Stimulated activated CD4-positive, alpha-beta T cell treated with anti-CD3 and anti-CD28 coated beads, Interleukin-2, amount 100 ng/mL, for 48 hours (primary cell): ENCODE results near the gene MND1.

Experiments
- DNase-seq, 2 donors: peaks; one replicate each; pipeline ENCODE4 v3.0.0-alpha.2; 2020

The MND1 gene

GRCh38 chr4:153347117-153347516 lies 2.6 kb downstream of the MND1 start:
- DNase-seq = no peak

- no peak for DNase-seq
Observed at GRCh38 chr4:153348006-153348405, 3.5 kb downstream of the MND1 start.

- no peak for DNase-seq
Observed at GRCh38 chr4:153349206-153349805, 4.8 kb downstream of the MND1 start.

- no peak for DNase-seq
Observed at GRCh38 chr4:153362184-153362583, 17.7 kb downstream of the MND1 start.

- DNase-seq = no peak
Observed at GRCh38 chr4:153364061-153364460, 19.6 kb downstream of the MND1 start.

GRCh38 chr4:153365003-153365402 lies 20.5 kb downstream of the MND1 start:
- DNase-seq = no peak

- DNase-seq = no peak
Observed at GRCh38 chr4:153366486-153366885, 22.0 kb downstream of the MND1 start.

- no peak for DNase-seq
Observed at GRCh38 chr4:153367092-153367491, 22.6 kb downstream of the MND1 start.

GRCh38 chr4:153369021-153369420 lies 24.5 kb downstream of the MND1 start:
- no peak for DNase-seq

GRCh38 chr4:153371701-153372234 lies 27.3 kb downstream of the MND1 start:
- no peak for DNase-seq

- DNase-seq = no peak
Observed at GRCh38 chr4:153372967-153373562, 28.6 kb downstream of the MND1 start.

- no peak for DNase-seq
Observed at GRCh38 chr4:153374442-153374841, 30.0 kb downstream of the MND1 start.

- no peak for DNase-seq
Observed at GRCh38 chr4:153375303-153375702, 30.8 kb downstream of the MND1 start.

GRCh38 chr4:153383131-153383530 lies 38.6 kb downstream of the MND1 start:
- DNase-seq = no peak

GRCh38 chr4:153384160-153384559 lies 39.7 kb downstream of the MND1 start:
- no peak for DNase-seq

GRCh38 chr4:153385784-153386183 lies 41.3 kb downstream of the MND1 start:
- no peak for DNase-seq

GRCh38 chr4:153387981-153388380 lies 43.5 kb downstream of the MND1 start:
- DNase-seq = no peak

- DNase-seq = no peak
Observed at GRCh38 chr4:153393397-153393796, 48.9 kb downstream of the MND1 start.

- DNase-seq = no peak
Observed at GRCh38 chr4:153394945-153395344, 50.5 kb downstream of the MND1 start.

GRCh38 chr4:153398713-153399112 lies 54.2 kb downstream of the MND1 start:
- no peak for DNase-seq

GRCh38 chr4:153399358-153399757 lies 54.9 kb downstream of the MND1 start:
- DNase-seq = no peak

- no peak for DNase-seq
Observed at GRCh38 chr4:153401501-153401900, 57.0 kb downstream of the MND1 start.

GRCh38 chr4:153402366-153402765 lies 57.9 kb downstream of the MND1 start:
- DNase-seq = no peak

- no peak for DNase-seq
Observed at GRCh38 chr4:153403726-153404125, 59.2 kb downstream of the MND1 start.

GRCh38 chr4:153407906-153408305 lies 63.4 kb downstream of the MND1 start:
- DNase-seq = no peak
